PC-3 (cell line): ENCODE results near the gene ASH1L.

Experiments
- CTCF ChIP-seq: fragments of 300-600 bp; sonication (generic); conservative IDR thresholded peaks from 2 replicates; pipeline ENCODE4 v1.5.1; 2017; ENCODE audit warnings: antibody characterized with exemption, low read depth, mild to moderate bottlenecking, low read length
- EZH2 ChIP-seq: fragments of 300-600 bp; sonication (generic); IDR thresholded peaks from one replicate; pipeline ENCODE4 v1.6.1; 2017; ENCODE audit warnings: antibody characterized with exemption, mild to moderate bottlenecking, low read length; ENCODE audit not compliant: unreplicated experiment

GRCh38 chr1:155437405-155437804 is 125.2 kb downstream of the ASH1L start:
- TF ChIP-seq EZH2 (no peak), CTCF (no peak)
